SK-N-SH (cell line): ENCODE measurements around the gene TNFRSF21. TPM values are rescaled to one million over a fixed set of nuclear protein-coding genes. Genes with fewer than 3 reads are reported as not detected.

Experiments used
- CTCF ChIA-PET: fragments of 300-600, 350-600 bp; formaldehyde crosslinking; extraction: SDS; loops from one replicate; lab custom pipeline; 2021; lab: Yijun Ruan, JAX
- POLR2A ChIA-PET: fragments of 350-600 bp; sonication (Branson Sonifier 250); formaldehyde crosslinking; extraction: SDS; loops from one replicate; lab custom pipeline; 2020; ENCODE audit warnings: antibody characterized with exemption, inconsistent platforms; lab: Yijun Ruan, JAX
- DNase-seq: peaks from one replicate; pipeline ENCODE4 v3.0.0; 2012
- H2AFZ ChIP-seq: fragments of 200-600 bp; sonication (generic); 2 replicates; pipeline ENCODE4 v1.8.1; 2016; ENCODE audit warnings: antibody characterized with exemption, mild to moderate bottlenecking, low read depth
- H3F3A ChIP-seq: fragments of 200-600 bp; sonication (generic); replicated peaks from 2 replicates; pipeline ENCODE3; 2016; ENCODE audit warnings: antibody characterized with exemption, mild to moderate bottlenecking; ENCODE audit not compliant: insufficient read depth
- H3K27ac ChIP-seq, 2 experiments: fragments of 200-500 bp in 1 of 2; fragments of 200-600 bp in 1 of 2; sonication (Bioruptor generic) in 1 of 2; sonication (generic), shearing (Covaris generic) in 1 of 2; 2 replicates each; pipeline versions ENCODE4 v1.5.1 to v1.6.1; 2014 to 2016; ENCODE audit warnings: low read depth in 2 of 2, inconsistent platforms in 1 of 2, low read length in 1 of 2, mild to moderate bottlenecking in 1 of 2, mixed read lengths in 1 of 2
- H3K27me3 ChIP-seq: fragments of 200-600 bp; sonication (generic), shearing (Covaris generic); 2 replicates; pipeline ENCODE4 v1.6.1; 2016; ENCODE audit warnings: mixed run types; ENCODE audit not compliant: insufficient read depth
- H3K36me3 ChIP-seq, 2 experiments: fragments of 200-500 bp in 1 of 2; fragments of 200-600 bp in 1 of 2; sonication (Bioruptor generic) in 1 of 2; sonication (generic) in 1 of 2; replicated peaks in 1 of 2; 2 replicates each; pipeline versions ENCODE3 to v1.5.1; 2014 to 2016; ENCODE audit warnings: low read length in 1 of 2, mild to moderate bottlenecking in 1 of 2; ENCODE audit not compliant: insufficient read depth in 2 of 2, control insufficient read depth in 1 of 2
- H3K4me1 ChIP-seq, 2 experiments: fragments of 200-500 bp in 1 of 2; fragments of 200-600 bp in 1 of 2; sonication (Bioruptor generic) in 1 of 2; sonication (generic), shearing (Covaris generic) in 1 of 2; 2 replicates each; pipeline versions ENCODE4 v1.5.1 to v1.6.1; 2014 to 2016; ENCODE audit warnings: low read depth in 1 of 2, low read length in 1 of 2, mixed run types in 1 of 2; ENCODE audit not compliant: insufficient read depth in 2 of 2, control insufficient read depth in 1 of 2
- H3K4me2 ChIP-seq: fragments of 200-600 bp; sonication (generic), shearing (Covaris generic); 2 replicates; pipeline ENCODE4 v1.6.1; 2017; ENCODE audit warnings: mixed run types
- H3K4me3 ChIP-seq, 2 experiments: fragments of 200-500 bp in 1 of 2; fragments of 200-600 bp in 1 of 2; sonication (Bioruptor generic) in 1 of 2; sonication (generic), shearing (Covaris generic) in 1 of 2; 2 replicates each; pipeline versions ENCODE4 v1.5.1 to v1.8.1; 2014 to 2016; ENCODE audit warnings: low read depth in 2 of 2, inconsistent platforms in 1 of 2, low read length in 1 of 2, mild to moderate bottlenecking in 1 of 2, mixed read lengths in 1 of 2, moderate library complexity in 1 of 2
- H3K79me2 ChIP-seq: fragments of 200-600 bp; sonication (generic); 2 replicates; pipeline ENCODE4 v1.8.1; 2017; ENCODE audit warnings: mild to moderate bottlenecking; ENCODE audit not compliant: insufficient read depth
- H3K9ac ChIP-seq: fragments of 200-600 bp; sonication (generic); 2 replicates; pipeline ENCODE4 v1.6.1; 2017; ENCODE audit warnings: mixed run types
- H3K9me2 ChIP-seq: fragments of 200-600 bp; sonication (generic); 2 replicates; pipeline ENCODE4 v1.6.1; 2017; ENCODE audit warnings: mixed run types
- H3K9me3 ChIP-seq: fragments of 200-600 bp; sonication (generic); 2 replicates; pipeline ENCODE4 v1.6.1; 2017; ENCODE audit warnings: mixed run types, mild to moderate bottlenecking, moderate library complexity
- H4K20me1 ChIP-seq: fragments of 200-600 bp; sonication (generic); 2 replicates; pipeline ENCODE4 v1.6.1; 2017; ENCODE audit warnings: mild to moderate bottlenecking, mixed run types; ENCODE audit not compliant: insufficient read depth
- EP300 ChIP-seq, 2 experiments: IDR thresholded peaks; 2 replicates each; pipeline versions ENCODE4 v1.4.0 to v1.6.1; 2012; ENCODE audit warnings: borderline replicate concordance in 1 of 2, low read depth in 1 of 2, low read length in 1 of 2
- FOXJ3 ChIP-seq: sonication (generic); formaldehyde crosslinking; IDR thresholded peaks from 2 replicates; pipeline ENCODE4 v1.5.1; 2020; ENCODE audit warnings: mild to moderate bottlenecking, missing genetic modification reagents
- GATA2 ChIP-seq: sonication (generic); formaldehyde crosslinking; IDR thresholded peaks from 2 replicates; pipeline ENCODE4 v1.5.0; 2020; ENCODE audit warnings: mild to moderate bottlenecking, missing genetic modification reagents
- MXI1 ChIP-seq: IDR thresholded peaks from 2 replicates; pipeline ENCODE4 v1.6.1; 2012; ENCODE audit warnings: mild to moderate bottlenecking, low read depth, low read length, improper control_type of control experiment
- PBX3 ChIP-seq: IDR thresholded peaks from 2 replicates; pipeline ENCODE4; 2012
- POLR2AphosphoS5 ChIP-seq: IDR thresholded peaks from 2 replicates; pipeline ENCODE4 v1.6.1; 2012; ENCODE audit warnings: low read depth, low read length
- RFX5 ChIP-seq: IDR thresholded peaks from 2 replicates; pipeline ENCODE4 v1.6.1; 2012; ENCODE audit warnings: mild to moderate bottlenecking, improper control_type of control experiment, low read length
- RXRA ChIP-seq: IDR thresholded peaks from 2 replicates; pipeline ENCODE4 v1.4.0; 2012; ENCODE audit warnings: low read depth, mild to moderate bottlenecking, borderline replicate concordance
- SMC3 ChIP-seq: IDR thresholded peaks from 2 replicates; pipeline ENCODE4 v1.6.1; 2012; ENCODE audit warnings: low read depth, low read length, improper control_type of control experiment
- ZBTB33 ChIP-seq: IDR thresholded peaks from 2 replicates; pipeline ENCODE4 v1.4.0; 2012; ENCODE audit warnings: low read depth, borderline replicate concordance
- WGBS: methylation state at CpG from one replicate; pipeline ENCODE4 v1.1.6; 2017; ENCODE audit warnings: low lambda C conversion rate; 5-methylcytosine and 5-hydroxymethylcytosine counted together
- polyA plus RNA-seq, 3 experiments: library from polyadenylated mRNA; depleted of rRNA; stranded (reverse); fragments of >200 nt; gene quantifications; 2 replicates each; pipeline ENCODE4 v1.2.3, GENCODE V29; 2012

TNFRSF21 gene
- polyA plus RNA-seq, 1 of the 3 experiments (the other 2 are of a cell fraction): 9.2 TPM

GRCh38 chr6:47263268-47263667 is 46.4 kb downstream of the TNFRSF21 start:
- no peak for DNase-seq
- H3K4me1 ChIP-seq: no peaks in the 10 kb centered on the region
- H2AFZ ChIP-seq: no peak overlapping the region
- no peaks in the 10 kb centered on the region for H3K9me2 ChIP-seq
- H3K27ac ChIP-seq: no peak overlapping the region
- H3K27me3 ChIP-seq: no peaks in the 10 kb centered on the region
- no peak overlapping the region for H3K4me2 ChIP-seq
- no peaks in the 10 kb centered on the region for H3K9me3 ChIP-seq
- no peaks in the 10 kb centered on the region for H3K79me2 ChIP-seq
- H3K4me3 ChIP-seq: no peak overlapping the region
- H3K36me3 ChIP-seq: no peaks in the 10 kb centered on the region
- H4K20me1 ChIP-seq: no peaks in the 10 kb centered on the region
- ChIA-PET CTCF (no interaction called here), POLR2A (no interaction called here)
- 66% methylated on average over 4 of the region's 4 CpGs for WGBS
- H3K9ac ChIP-seq: no peak overlapping the region
- TF ChIP-seq MXI1 (no peak), RXRA (no peak), GATA2 (CRISPR knock-in tag) (no peak), PBX3 (no peak)
- H3F3A ChIP-seq: no peaks in the 10 kb centered on the region

- Histone ChIP-seq H3K27ac (no peak overlapping the region), H3K79me2 (no peaks in the 10 kb centered on the region), H3K9me2 (no peaks in the 10 kb centered on the region), H3K4me1 (no peaks in the 10 kb centered on the region), H3K4me3 (no peak overlapping the region), H3K4me2 (no peak overlapping the region), H3K36me3 (no peaks in the 10 kb centered on the region), H2AFZ (no peak overlapping the region), H4K20me1 (no peaks in the 10 kb centered on the region), H3K27me3 (no peaks in the 10 kb centered on the region)
- ChIA-PET POLR2A (no interaction called here), CTCF (interaction anchor here (1.3 kb wide), 1 partner anchor 165 kb away, joined by 5 read pairs; no protein-coding TSS in a partner anchor)
- WGBS: 61% methylated on average over 1 of the region's 1 CpG
- DNase-seq: no peak
- no peak for TF ChIP-seq POLR2AphosphoS5
- no peak for TF ChIP-seq RFX5
- TF ChIP-seq SMC3: no peak
- TF ChIP-seq PBX3: no peak
- TF ChIP-seq, all 33 proteins: peak for 0
- Histone ChIP-seq H3K9me3 (no peaks in the 10 kb centered on the region), H3F3A (no peaks in the 10 kb centered on the region), H3K9ac (no peak overlapping the region)
Observed at GRCh38 chr6:47262231-47262630, 47.5 kb downstream of the TNFRSF21 start.

DNA sequence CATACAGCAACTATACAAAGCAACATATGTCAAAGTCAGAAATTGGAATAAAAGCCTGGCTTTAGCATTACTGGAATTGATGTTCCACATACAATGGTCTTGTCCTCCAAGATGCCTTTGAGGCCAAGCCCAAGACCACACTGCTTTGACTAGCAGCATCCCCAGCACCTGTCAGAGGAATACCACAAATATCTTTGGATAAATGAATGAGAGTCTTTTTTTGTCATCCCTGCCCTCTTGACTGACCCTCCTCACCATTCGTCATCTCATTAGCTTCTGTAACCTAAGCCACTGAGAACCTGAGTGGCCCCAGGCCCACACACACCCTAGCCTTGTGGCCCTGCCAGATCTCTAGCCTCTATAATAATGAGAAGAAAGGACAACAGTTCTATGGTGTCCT is 48.5 kb downstream of the TNFRSF21 start:
- 92% methylated on average over 1 of the region's 1 CpG for WGBS
- H2AFZ ChIP-seq: no peak overlapping the region
- no peak for DNase-seq
- no peaks in the 10 kb centered on the region for H3K79me2 ChIP-seq
- H3K4me1 ChIP-seq: no peaks in the 10 kb centered on the region
- H3K4me3 ChIP-seq: no peak overlapping the region
- TF ChIP-seq MXI1 (no peak), EP300 (IDR thresholded peaks at IDR 0.05; ENCODE audit: borderline replicate concordance in 1 of 2, low read depth in 1 of 2, low read length in 1 of 2) (no peak), ZBTB33 (no peak), RFX5 (no peak), FOXJ3 (CRISPR knock-in tag) (no peak)
- H3K36me3 ChIP-seq: no peaks in the 10 kb centered on the region
- H3K27ac ChIP-seq: no peak overlapping the region
- H3K9ac ChIP-seq: no peak overlapping the region
- H3K9me2 ChIP-seq: no peaks in the 10 kb centered on the region
- no peaks in the 10 kb centered on the region for H3F3A ChIP-seq
- no peaks in the 10 kb centered on the region for H4K20me1 ChIP-seq
- H3K4me2 ChIP-seq: no peak overlapping the region
- CTCF ChIA-PET: interaction anchor here (0.7 kb wide), 1 partner anchor 155 kb away, joined by 4 read pairs; no protein-coding TSS in a partner anchor
- POLR2A ChIA-PET: no interaction called here
- H3K27me3 ChIP-seq: no peaks in the 10 kb centered on the region
- no peaks in the 10 kb centered on the region for H3K9me3 ChIP-seq
